ENCODE data around the gene LRTM2.

The LRTM2 gene

DNA sequence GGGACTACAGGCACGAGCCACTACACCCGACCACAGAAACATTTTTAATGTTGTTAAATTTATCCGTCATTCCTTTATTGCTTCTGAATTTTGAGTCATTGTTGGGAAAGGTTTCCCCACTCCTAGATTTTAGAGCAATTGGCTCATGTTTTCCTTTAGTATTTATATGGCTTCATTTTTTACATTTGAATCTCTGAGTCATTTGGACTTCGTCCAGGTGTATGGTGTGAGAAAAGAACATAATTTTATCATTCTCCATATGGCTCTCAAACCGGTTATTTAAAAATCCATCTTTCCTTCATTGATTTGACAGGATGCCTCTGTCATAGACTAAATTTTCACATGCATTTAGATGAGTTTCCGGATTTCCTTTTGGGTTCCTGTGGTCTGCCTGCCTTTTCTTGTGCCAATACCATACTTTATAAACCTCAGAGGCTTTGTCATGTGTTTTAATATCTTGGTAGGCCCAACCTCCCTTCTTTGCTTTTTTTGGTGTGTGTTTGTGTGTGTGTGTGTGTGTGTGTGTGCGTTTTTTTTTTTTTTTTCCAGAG, 30.9 kb downstream of the LRTM2 start:
- TF ChIP-seq SP1 (IDR thresholded peaks at IDR 0.05) (no peak), FOXM1 (IDR thresholded peaks at IDR 0.05; ENCODE audit: borderline replicate concordance) (no peak), NFRKB (IDR thresholded peaks at IDR 0.05) (no peak), ARNT (IDR thresholded peaks at IDR 0.05) (no peak), CTBP1 (IDR thresholded peaks at IDR 0.05; ENCODE audit: borderline replicate concordance) (no peak), FOXA1 (IDR thresholded peaks at IDR 0.05) (no peak), HDGF (IDR thresholded peaks at IDR 0.05; ENCODE audit: borderline replicate concordance) (no peak), TARDBP (IDR thresholded peaks at IDR 0.05) (no peak), SUZ12 (IDR thresholded peaks at IDR 0.05) (no peak), ELF4 (IDR thresholded peaks at IDR 0.05) (no peak), FOXK2 (IDR thresholded peaks at IDR 0.05) (no peak), LEF1 (IDR thresholded peaks at IDR 0.05; ENCODE audit: borderline replicate concordance) (no peak), ZNF384 (IDR thresholded peaks at IDR 0.05) (no peak), L3MBTL2 (conservative IDR thresholded peaks at IDR 0.05) (no peak), BHLHE40 (IDR thresholded peaks at IDR 0.05; ENCODE audit: borderline replicate concordance) (no peak)
- TF ChIP-seq, protein P1, sequence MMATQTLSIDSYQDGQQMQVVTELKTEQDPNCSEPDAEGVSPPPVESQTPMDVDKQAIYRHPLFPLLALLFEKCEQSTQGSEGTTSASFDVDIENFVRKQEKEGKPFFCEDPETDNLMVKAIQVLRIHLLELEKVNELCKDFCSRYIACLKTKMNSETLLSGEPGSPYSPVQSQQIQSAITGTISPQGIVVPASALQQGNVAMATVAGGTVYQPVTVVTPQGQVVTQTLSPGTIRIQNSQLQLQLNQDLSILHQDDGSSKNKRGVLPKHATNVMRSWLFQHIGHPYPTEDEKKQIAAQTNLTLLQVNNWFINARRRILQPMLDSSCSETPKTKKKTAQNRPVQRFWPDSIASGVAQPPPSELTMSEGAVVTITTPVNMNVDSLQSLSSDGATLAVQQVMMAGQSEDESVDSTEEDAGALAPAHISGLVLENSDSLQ (IDR thresholded peaks at IDR 0.05), result no peak
- CTCF ChIA-PET, result no interaction called here
- no peak for DNase-seq (ENCODE audit: extremely low spot score)
- POLR2A ChIA-PET, result no interaction called here

DNA sequence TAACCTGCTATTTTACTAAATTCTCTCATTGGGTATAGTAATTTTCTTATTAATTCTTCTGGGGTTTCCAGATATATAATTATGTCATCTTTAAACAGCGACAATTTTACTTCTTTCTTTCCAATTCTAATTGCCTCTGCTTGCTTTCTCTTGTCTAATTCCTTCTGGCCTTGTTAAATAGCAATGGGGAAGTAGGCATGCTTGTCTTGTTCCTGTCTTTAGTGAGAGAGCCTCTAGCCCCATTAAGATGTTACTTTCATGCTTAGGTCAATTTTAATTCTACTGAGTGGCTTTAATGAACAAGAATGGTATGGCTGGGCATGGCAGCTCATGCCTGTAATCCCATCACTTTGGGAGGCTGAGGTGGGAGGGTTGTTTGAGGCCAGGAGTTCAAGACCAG, 31.7 kb downstream of the LRTM2 start:
- TF ChIP-seq FOXM1 (IDR thresholded peaks at IDR 0.05; ENCODE audit: borderline replicate concordance), result no peak
- TF ChIP-seq LEF1 (IDR thresholded peaks at IDR 0.05; ENCODE audit: borderline replicate concordance), result no peak
- no peak for TF ChIP-seq BHLHE40 (IDR thresholded peaks at IDR 0.05; ENCODE audit: borderline replicate concordance)
- no peak for TF ChIP-seq NFRKB (IDR thresholded peaks at IDR 0.05)
- no peak for TF ChIP-seq ELF4 (IDR thresholded peaks at IDR 0.05)
- no peak for TF ChIP-seq SUZ12 (IDR thresholded peaks at IDR 0.05)
- TF ChIP-seq TARDBP (IDR thresholded peaks at IDR 0.05), result no peak
- no peak for TF ChIP-seq ZNF384 (IDR thresholded peaks at IDR 0.05)
- no peak for TF ChIP-seq SP1 (IDR thresholded peaks at IDR 0.05)
- TF ChIP-seq HDGF (IDR thresholded peaks at IDR 0.05; ENCODE audit: borderline replicate concordance), result no peak
- TF ChIP-seq ARNT (IDR thresholded peaks at IDR 0.05), result no peak
- TF ChIP-seq L3MBTL2 (conservative IDR thresholded peaks at IDR 0.05), result no peak
- no peak for TF ChIP-seq CTBP1 (IDR thresholded peaks at IDR 0.05; ENCODE audit: borderline replicate concordance)
- TF ChIP-seq FOXK2 (IDR thresholded peaks at IDR 0.05), result no peak
- no peak for TF ChIP-seq FOXA1 (IDR thresholded peaks at IDR 0.05)
- TF ChIP-seq, protein P1 (IDR thresholded peaks at IDR 0.05), result no peak
- ChIA-PET POLR2A (no interaction called here), CTCF (no interaction called here)
- no peak for DNase-seq (ENCODE audit: extremely low spot score)

DNA sequence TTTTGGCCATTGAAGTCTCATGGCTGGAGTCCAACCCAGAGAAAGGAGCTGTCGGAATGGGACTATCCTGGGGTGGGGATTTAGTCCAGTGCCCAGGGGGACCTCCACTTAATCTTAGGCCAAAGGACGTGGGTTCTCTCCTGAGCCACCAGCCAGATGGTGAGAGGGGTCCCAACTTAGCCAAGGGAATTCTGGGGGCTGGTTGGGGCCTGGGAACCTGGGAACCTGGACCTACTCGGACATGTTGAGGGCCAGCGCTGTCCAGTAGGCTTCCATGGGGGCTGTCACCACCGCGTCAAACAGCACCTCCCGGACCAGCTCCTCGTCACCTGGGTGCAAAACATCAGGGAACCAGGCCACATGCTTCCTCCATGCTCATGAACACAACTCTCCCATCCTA, 33.4 kb downstream of the LRTM2 start:
- TF ChIP-seq CTBP1 (IDR thresholded peaks at IDR 0.05; ENCODE audit: borderline replicate concordance) (no peak), NFRKB (IDR thresholded peaks at IDR 0.05) (no peak), SP1 (IDR thresholded peaks at IDR 0.05) (no peak), FOXM1 (IDR thresholded peaks at IDR 0.05; ENCODE audit: borderline replicate concordance) (no peak), FOXA1 (IDR thresholded peaks at IDR 0.05) (no peak), LEF1 (IDR thresholded peaks at IDR 0.05; ENCODE audit: borderline replicate concordance) (no peak), SUZ12 (IDR thresholded peaks at IDR 0.05) (no peak), TARDBP (IDR thresholded peaks at IDR 0.05) (no peak), ELF4 (IDR thresholded peaks at IDR 0.05) (no peak), ARNT (IDR thresholded peaks at IDR 0.05) (no peak), HDGF (IDR thresholded peaks at IDR 0.05; ENCODE audit: borderline replicate concordance) (no peak)
- TF ChIP-seq, protein P1 (IDR thresholded peaks at IDR 0.05), result no peak
- DNase-seq (ENCODE audit: extremely low spot score), result no peak
- CTCF ChIA-PET, result no interaction called here
- POLR2A ChIA-PET, result interaction anchor here (0.6 kb wide), 1 partner anchor 53 kb away, joined by 3 read pairs; no protein-coding TSS in a partner anchor

DNA sequence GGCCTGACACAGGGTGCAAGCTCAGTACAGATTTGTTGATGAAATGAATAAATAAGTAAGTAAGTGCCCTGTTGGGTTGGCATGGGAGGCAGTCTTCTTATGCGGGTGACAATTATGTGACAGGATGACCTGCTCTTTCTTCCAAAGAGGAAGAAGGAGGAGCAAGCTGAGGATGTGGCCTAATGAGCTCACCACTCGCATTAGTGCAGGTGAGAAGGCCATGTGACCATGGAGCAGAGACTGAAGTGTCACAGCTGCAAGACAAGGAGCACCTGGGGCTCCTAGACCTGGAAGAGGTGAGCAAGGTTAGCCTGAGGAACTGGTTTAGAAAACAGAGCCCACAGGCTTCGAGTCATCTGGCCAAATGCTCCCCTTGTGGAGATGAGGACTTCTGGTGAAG, 34.9 kb downstream of the LRTM2 start:
- POLR2A ChIA-PET, result no interaction called here
- no peak for TF ChIP-seq ZNF384 (IDR thresholded peaks at IDR 0.05)
- TF ChIP-seq, protein P1 (IDR thresholded peaks at IDR 0.05), result no peak
- TF ChIP-seq BHLHE40 (IDR thresholded peaks at IDR 0.05; ENCODE audit: borderline replicate concordance), result no peak
- no peak for TF ChIP-seq NFRKB (IDR thresholded peaks at IDR 0.05)
- no peak for TF ChIP-seq SUZ12 (IDR thresholded peaks at IDR 0.05)
- TF ChIP-seq LEF1 (IDR thresholded peaks at IDR 0.05; ENCODE audit: borderline replicate concordance), result no peak
- no peak for TF ChIP-seq ARNT (IDR thresholded peaks at IDR 0.05)
- TF ChIP-seq FOXA1 (IDR thresholded peaks at IDR 0.05), result no peak
- TF ChIP-seq TARDBP (IDR thresholded peaks at IDR 0.05), result no peak
- no peak for TF ChIP-seq SP1 (IDR thresholded peaks at IDR 0.05)
- TF ChIP-seq FOXK2 (IDR thresholded peaks at IDR 0.05), result no peak
- no peak for TF ChIP-seq HDGF (IDR thresholded peaks at IDR 0.05; ENCODE audit: borderline replicate concordance)
- TF ChIP-seq L3MBTL2 (conservative IDR thresholded peaks at IDR 0.05), result no peak
- TF ChIP-seq ELF4 (IDR thresholded peaks at IDR 0.05), result no peak
- no peak for TF ChIP-seq CTBP1 (IDR thresholded peaks at IDR 0.05; ENCODE audit: borderline replicate concordance)
- TF ChIP-seq FOXM1 (IDR thresholded peaks at IDR 0.05; ENCODE audit: borderline replicate concordance), result no peak
- no peak for DNase-seq (ENCODE audit: extremely low spot score)
- CTCF ChIA-PET, result interaction anchor here (0.6 kb wide), 1 partner anchor 18 kb away, joined by 4 read pairs; no protein-coding TSS in a partner anchor

DNA sequence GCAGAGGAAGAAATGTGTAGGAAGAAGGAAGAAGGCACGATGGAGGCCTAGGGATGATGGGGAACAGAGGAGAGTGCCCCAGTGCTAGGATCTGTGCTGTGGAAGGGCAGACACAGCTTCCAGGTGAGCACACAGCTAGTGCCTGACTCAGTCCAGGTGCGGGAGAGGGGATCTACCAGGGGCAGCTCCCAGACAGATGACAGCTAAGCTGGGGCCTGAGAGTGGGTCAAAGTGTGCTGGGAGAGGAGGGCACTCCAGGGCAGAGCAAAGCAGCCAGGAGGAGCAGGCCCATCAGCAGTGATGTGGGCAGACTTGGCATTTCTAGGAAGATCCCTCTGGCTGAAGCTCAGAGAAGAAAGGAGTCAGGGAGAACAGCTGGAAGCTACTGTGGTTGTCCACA, 36.7 kb downstream of the LRTM2 start:
- DNase-seq (ENCODE audit: extremely low spot score), result no peak
- CTCF ChIA-PET, result interaction anchor here (0.5 to 1.6 kb wide), 2 partner anchors 83 to 151 kb away, joined by 4 read pairs; no protein-coding TSS in a partner anchor
- POLR2A ChIA-PET, result no interaction called here
- no peak for TF ChIP-seq ZNF384 (IDR thresholded peaks at IDR 0.05)
- no peak for TF ChIP-seq FOXA1 (IDR thresholded peaks at IDR 0.05)
- TF ChIP-seq BHLHE40 (IDR thresholded peaks at IDR 0.05; ENCODE audit: borderline replicate concordance), result no peak
- TF ChIP-seq CTBP1 (IDR thresholded peaks at IDR 0.05; ENCODE audit: borderline replicate concordance), result no peak
- TF ChIP-seq FOXM1 (IDR thresholded peaks at IDR 0.05; ENCODE audit: borderline replicate concordance), result no peak
- TF ChIP-seq LEF1 (IDR thresholded peaks at IDR 0.05; ENCODE audit: borderline replicate concordance), result no peak
- TF ChIP-seq ARNT (IDR thresholded peaks at IDR 0.05), result no peak
- no peak for TF ChIP-seq NFRKB (IDR thresholded peaks at IDR 0.05)
- TF ChIP-seq FOXK2 (IDR thresholded peaks at IDR 0.05), result no peak
- TF ChIP-seq L3MBTL2 (conservative IDR thresholded peaks at IDR 0.05), result no peak
- TF ChIP-seq, protein P1 (IDR thresholded peaks at IDR 0.05), result no peak
- TF ChIP-seq TARDBP (IDR thresholded peaks at IDR 0.05), result no peak
- no peak for TF ChIP-seq SP1 (IDR thresholded peaks at IDR 0.05)
- TF ChIP-seq HDGF (IDR thresholded peaks at IDR 0.05; ENCODE audit: borderline replicate concordance), result no peak
- no peak for TF ChIP-seq ELF4 (IDR thresholded peaks at IDR 0.05)
- TF ChIP-seq SUZ12 (IDR thresholded peaks at IDR 0.05), result no peak
